HEK293 (cell line): ENCODE measurements around the gene ISOC1.

ENCODE experiments used
- CTCF ChIP-seq: fragments of 450-650 bp; formaldehyde crosslinking; IDR thresholded peaks from 2 replicates; pipeline ENCODE4 v1.5.1; 2016; ENCODE audit warnings: missing biosample characterization, missing genetic modification characterization
- KLF1 ChIP-seq: fragments of 450-650 bp; formaldehyde crosslinking; IDR thresholded peaks from 2 replicates; pipeline ENCODE4 v1.5.1; 2016; ENCODE audit warnings: missing biosample characterization, missing genetic modification characterization
- TF ChIP-seq, protein P1 (sequence below): fragments of 450-650 bp; formaldehyde crosslinking; IDR thresholded peaks from 2 replicates; pipeline ENCODE4 v1.5.1; 2016; ENCODE audit warnings: missing biosample characterization, missing genetic modification characterization, low read depth

DNA sequence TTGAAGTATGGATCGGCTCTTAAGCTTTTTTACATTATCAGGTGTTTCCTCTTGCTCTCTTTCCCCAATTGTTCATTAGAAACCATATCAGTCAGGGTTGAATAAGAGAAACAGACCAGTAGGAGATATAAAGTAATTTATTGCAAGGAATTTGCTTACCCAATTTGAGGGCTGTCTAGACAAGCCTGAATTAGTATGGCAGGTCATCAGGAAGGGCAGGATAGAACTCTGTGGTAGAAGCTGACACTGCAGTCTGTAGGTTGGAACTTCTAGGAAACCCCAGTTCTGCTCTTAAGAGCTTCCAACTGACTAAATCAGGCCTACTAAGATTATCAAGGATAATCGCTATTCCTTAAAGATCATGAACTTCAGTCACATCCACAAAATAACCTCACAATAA, 24.3 kb downstream of the ISOC1 start:
- no peak for TF ChIP-seq CTCF (tag by site-specific recombination)
- TF ChIP-seq, protein P1, sequence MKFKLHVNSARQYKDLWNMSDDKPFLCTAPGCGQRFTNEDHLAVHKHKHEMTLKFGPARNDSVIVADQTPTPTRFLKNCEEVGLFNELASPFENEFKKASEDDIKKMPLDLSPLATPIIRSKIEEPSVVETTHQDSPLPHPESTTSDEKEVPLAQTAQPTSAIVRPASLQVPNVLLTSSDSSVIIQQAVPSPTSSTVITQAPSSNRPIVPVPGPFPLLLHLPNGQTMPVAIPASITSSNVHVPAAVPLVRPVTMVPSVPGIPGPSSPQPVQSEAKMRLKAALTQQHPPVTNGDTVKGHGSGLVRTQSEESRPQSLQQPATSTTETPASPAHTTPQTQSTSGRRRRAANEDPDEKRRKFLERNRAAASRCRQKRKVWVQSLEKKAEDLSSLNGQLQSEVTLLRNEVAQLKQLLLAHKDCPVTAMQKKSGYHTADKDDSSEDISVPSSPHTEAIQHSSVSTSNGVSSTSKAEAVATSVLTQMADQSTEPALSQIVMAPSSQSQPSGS (tag by site-specific recombination) = no peak
- TF ChIP-seq KLF1 (tag by site-specific recombination) = no peak
